Heart left ventricle (tissue), 16 donors: ENCODE results near the gene EIF3M. TPM values are rescaled to one million over a fixed set of nuclear protein-coding genes. Genes with fewer than 3 reads are reported as not detected.
A peak's percentile ranks its signal among the peaks of the same experiment; 100 is the strongest.

Source experiments
- ATAC-seq, 4 donors: fragments of 200-7000 bp; cut with Tn5 transposase; one replicate each; pipeline ENCODE4 v1.9.1; 2020 to 2022; ENCODE audit warnings: moderate library complexity in 4 of 4, mild to moderate bottlenecking in 3 of 4, moderate number of reproducible peaks in 1 of 4
- DNase-seq, 5 donors: peaks; one replicate each; pipeline ENCODE4 v3.0.0-alpha.2; 2020
- H3K27ac ChIP-seq, 12 donors: fragments of 200-600 bp; sonication (generic) in 4 of 12; one replicate each; pipeline versions ENCODE4 v1.5.0 to v1.8.0; 2016 to 2022; ENCODE audit warnings: mild to moderate bottlenecking in 2 of 12
- H3K27me3 ChIP-seq, 9 donors: fragments of 200-600 bp; sonication (generic) in 2 of 9; one replicate each; pipeline versions ENCODE4 v1.5.1 to v1.8.0; 2016 to 2022; ENCODE audit warnings: mild to moderate bottlenecking in 3 of 9
- H3K36me3 ChIP-seq, 9 donors: fragments of 200-600 bp; sonication (generic) in 2 of 9; one replicate each; pipeline versions ENCODE4 v1.5.0 to v1.8.0; 2018 to 2022; ENCODE audit warnings: mild to moderate bottlenecking in 2 of 9
- H3K4me1 ChIP-seq, 12 donors: fragments of 200-600 bp; sonication (generic) in 4 of 12; one replicate each; pipeline versions ENCODE4 v1.5.0 to v1.8.0; 2016 to 2022; ENCODE audit warnings: mild to moderate bottlenecking in 3 of 12
- H3K4me3 ChIP-seq, 12 donors: fragments of 200-600 bp; sonication (generic) in 4 of 12; one replicate each; pipeline versions ENCODE4 v1.5.0 to v1.8.0; 2017 to 2022; ENCODE audit warnings: mild to moderate bottlenecking in 9 of 12, moderate library complexity in 4 of 12
- H3K9me3 ChIP-seq, 12 donors: fragments of 200-600 bp; sonication (generic) in 4 of 12; one replicate each; pipeline versions ENCODE4 v1.5.0 to v1.8.0; 2016 to 2022; ENCODE audit warnings: mild to moderate bottlenecking in 1 of 12
- CTCF ChIP-seq, 12 donors: fragments of 200-600 bp; sonication (generic) in 4 of 12; IDR thresholded peaks; one replicate each; pipeline versions ENCODE4 v1.5.0 to v1.8.0; 2018 to 2022; ENCODE audit warnings: antibody characterized with exemption in 12 of 12, mild to moderate bottlenecking in 5 of 12
- POLR2A ChIP-seq, 2 donors: fragments of 450-650 bp; IDR thresholded peaks; one replicate each; pipeline ENCODE4 v1.6.1; 2017; ENCODE audit warnings: antibody characterized with exemption in 2 of 2, mild to moderate bottlenecking in 2 of 2, moderate library complexity in 2 of 2
- WGBS, 4 donors: extraction: QIAGEN DNeasy Blood & Tissue Kit in 2 of 4; methylation state at CpG; one replicate each; pipeline versions ENCODE4 v1.1.5 to v1.1.7; 2013 to 2018; 5-methylcytosine and 5-hydroxymethylcytosine counted together
- intact Hi-C, 10 donors: fragments of 100-400 bp; cut with DNase I; formaldehyde crosslinking; loops; one replicate each; pipeline versions ENCODE4 v1.11.1 to v1.14.2; 2022
- polyA plus RNA-seq, 2 donors: library from polyadenylated mRNA; stranded (reverse); fragments of 200-250 nt; gene quantifications; one replicate each; pipeline ENCODE4 v1.2.3, GENCODE V29; 2013
- total RNA-seq, 9 donors: library from RNA; depleted of rRNA in 2 of 9; stranded (reverse); fragments of >200 nt in 2 of 9; fragmentation: NEBNext Ultra II Directional in 3 of 9; extraction: Animal tissue kit (Norgen Biotek cat#: 25700) in 3 of 9; gene quantifications; one replicate each; pipeline versions ENCODE4 v1.1.0 to v1.2.4, GENCODE V29; 2016 to 2023
- donor health status: ischemic (EF 13 %, LVEDD 7.1; RV severe dilation, severe dysfunction).
- donor health status: healthy with polysubstance abuse.
- donor health status: DM: no; HTN: yes; CAD: no.
- donor health status: DM: no; HTN: no; CAD: no.
- donor health status: ischemic (EF 25% LVEDD 6.9; RV normal size, moderate dysfunction).
- donor health status: ischemic (EF 25% LVEDD 5.7; RV mildly dilated, moderate dysfunction).
- donor health status: healthy.
- donor health status: DM: yes; HTN: yes; CAD: no.
- donor health status: ischemic (EF 35%, LVEDD 5.7; RV mildly dilated, moderate dysfunction).
- donor health status: nonischemic (EF 11% LVEDD 7.7; RV severe dilation, severe dysfunction).
- donor health status: DM: yes; HTN: yes; CAD: no.
- donor health status: PGD.
- donor health status: ischemic (EF 29% LVEDD 5.4; RV normal size, mild dysfunction).
- donor health status: nonischemic (EF 23%, LVEDD 6.1; RV moderate dilation, normal function).

Gene EIF3M
- total and polyA plus RNA-seq, 11 donors: 143 to 353 (median 182) TPM

GRCh38 chr11:32610797-32611352 lies 27.2 kb downstream of the EIF3M start:
- no peaks in the 10 kb centered on the region for H3K27me3 ChIP-seq
- H3K27ac ChIP-seq: no peak overlapping the region
- H3K36me3 ChIP-seq: peaks cover 0 to 7% (median 2%) of the 10 kb centered on the region in 9 donors
- intact Hi-C loops: loop anchor here in 1 of 10 donors (10.0 kb wide), 1 partner anchor 286 kb away; no protein-coding TSS in a partner anchor
- H3K4me3 ChIP-seq: no peak overlapping the region
- no peak for DNase-seq
- TF ChIP-seq CTCF (IDR thresholded peaks at IDR 0.05) (no peak), POLR2A (IDR thresholded peaks at IDR 0.05) (no peak)
- H3K9me3 ChIP-seq: no peaks in the 10 kb centered on the region
- ATAC-seq: no peak
- no peaks in the 10 kb centered on the region for H3K4me1 ChIP-seq
- 80 to 85% (median 84%) methylated on average over 3 of the region's 3 CpGs for WGBS, 4 donors

- intact Hi-C loops: loop anchor here in 1 of 10 donors (10.0 kb wide), 1 partner anchor 289 kb away; no protein-coding TSS in a partner anchor
- Histone ChIP-seq H3K27ac (no peak overlapping the region), H3K27me3 (no peaks in the 10 kb centered on the region), H3K4me1 (no peaks in the 10 kb centered on the region), H3K9me3 (no peaks in the 10 kb centered on the region), H3K36me3 (no peaks in the 10 kb centered on the region), H3K4me3 (no peak overlapping the region)
- DNase-seq (no peak), ATAC-seq (no peak)
- TF ChIP-seq CTCF (IDR thresholded peaks at IDR 0.05): no peak
- TF ChIP-seq POLR2A (IDR thresholded peaks at IDR 0.05): no peak
- WGBS, 4 donors: 74 to 84% (median 80%) methylated on average over 4 of the region's 4 CpGs
Measured at GRCh38 chr11:32613500-32614151, 30.0 kb downstream of the EIF3M start.

- intact Hi-C loops: loop anchor here in 1 of 10 donors (10.0 kb wide), 1 partner anchor 291 kb away; no protein-coding TSS in a partner anchor
- Histone ChIP-seq H3K27ac (no peak overlapping the region), H3K9me3 (no peaks in the 10 kb centered on the region), H3K4me3 (no peak overlapping the region), H3K4me1 (no peaks in the 10 kb centered on the region), H3K27me3 (no peaks in the 10 kb centered on the region), H3K36me3 (no peaks in the 10 kb centered on the region)
- ATAC-seq: no peak
- DNase-seq: no peak
- TF ChIP-seq POLR2A (IDR thresholded peaks at IDR 0.05) (no peak), CTCF (IDR thresholded peaks at IDR 0.05) (peak in 4 of 12 donors; percentile 23 to 38 (median 36))
Measured at GRCh38 chr11:32615422-32615821, 31.8 kb downstream of the EIF3M start.

- Histone ChIP-seq H3K27ac (no peak overlapping the region), H3K4me1 (no peaks in the 10 kb centered on the region), H3K27me3 (no peaks in the 10 kb centered on the region), H3K36me3 (no peaks in the 10 kb centered on the region), H3K9me3 (peaks cover 0 to 10% (median 0%) of the 10 kb centered on the region in 12 donors), H3K4me3 (no peak overlapping the region)
- ATAC-seq (peak in 2 of 4 donors; percentile 42 to 49), DNase-seq (no peak)
- intact Hi-C loops: loop anchor here in 1 of 10 donors (10.0 kb wide), 1 partner anchor 292 kb away; no protein-coding TSS in a partner anchor
- 44 to 58% (median 51%) methylated on average over 4 of the region's 4 CpGs for WGBS, 4 donors
- TF ChIP-seq POLR2A (IDR thresholded peaks at IDR 0.05) (no peak), CTCF (IDR thresholded peaks at IDR 0.05) (no peak)
Measured at GRCh38 chr11:32616903-32617302, 33.3 kb downstream of the EIF3M start.
